CD4-positive, alpha-beta T cell treated with Interleukin-4 for 1 hour (primary cell): ENCODE results near the gene EPN1.
"Not testable (repeated sequence)": the region's sequence is repeated elsewhere in the genome, so short reads cannot be mapped to it uniquely, and the experiment has no call there.

Source experiments
- DNase-seq, 2 donors: peaks; one replicate each; pipeline ENCODE4 v3.0.0-alpha.2; 2020 to 2022

EPN1 gene

GRCh38 chr19:55730378-55730777, 55.4 kb downstream of the EPN1 start:
- not testable (repeated sequence) for DNase-seq

DNA sequence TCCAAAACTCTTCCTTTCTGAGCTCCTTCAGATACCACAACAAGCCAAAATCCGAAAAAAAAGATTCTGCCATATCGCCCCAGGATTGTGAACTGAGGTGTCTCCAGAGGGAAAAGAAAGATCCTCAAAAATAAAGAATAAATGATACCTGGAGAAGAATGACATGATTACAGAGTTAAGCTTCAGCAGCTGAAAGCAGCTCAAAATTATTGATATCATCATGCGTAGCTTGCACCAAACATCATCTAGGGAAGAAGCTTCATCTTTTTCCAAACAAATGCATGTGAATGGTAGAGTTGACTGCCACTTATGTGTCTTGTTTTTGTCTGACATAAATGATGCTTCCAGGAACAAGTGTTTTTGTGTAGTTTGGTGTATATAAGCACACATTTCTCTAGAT, 63.3 kb downstream of the EPN1 start, which contains the start of gene NLRP9:
Gene NLRP9 (minus strand): TSS at position 101 of the 400 bp plus-strand sequence. CDS start 28 bp downstream, at position 73.
- DNase-seq, result no peak

- DNase-seq, result no peak
These were observed 75.7 kb downstream of the EPN1 start for GRCh38 chr19:55750715-55751114.

GRCh38 chr19:55753401-55753800, 78.4 kb downstream of the EPN1 start:
- no peak for DNase-seq

DNA sequence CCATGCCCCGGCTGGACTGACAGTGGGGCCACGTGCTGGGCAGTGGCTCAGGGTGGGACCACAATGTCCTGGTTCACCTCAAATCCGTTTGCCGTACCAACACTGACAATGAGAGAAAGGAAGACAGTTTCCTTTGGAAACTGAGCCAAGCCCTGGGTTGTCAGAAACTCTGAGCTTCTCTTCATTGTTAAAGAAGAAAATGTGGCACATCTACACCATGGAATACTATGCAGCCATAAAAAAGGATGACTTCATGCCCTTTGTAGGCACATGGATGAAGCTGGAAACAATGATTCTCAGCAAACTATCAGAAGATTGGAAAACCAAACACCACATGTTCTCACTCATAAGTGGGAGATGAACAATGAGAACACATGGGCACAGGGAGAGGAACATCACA, 81.8 kb downstream of the EPN1 start:
- not testable (repeated sequence) for DNase-seq

DNA sequence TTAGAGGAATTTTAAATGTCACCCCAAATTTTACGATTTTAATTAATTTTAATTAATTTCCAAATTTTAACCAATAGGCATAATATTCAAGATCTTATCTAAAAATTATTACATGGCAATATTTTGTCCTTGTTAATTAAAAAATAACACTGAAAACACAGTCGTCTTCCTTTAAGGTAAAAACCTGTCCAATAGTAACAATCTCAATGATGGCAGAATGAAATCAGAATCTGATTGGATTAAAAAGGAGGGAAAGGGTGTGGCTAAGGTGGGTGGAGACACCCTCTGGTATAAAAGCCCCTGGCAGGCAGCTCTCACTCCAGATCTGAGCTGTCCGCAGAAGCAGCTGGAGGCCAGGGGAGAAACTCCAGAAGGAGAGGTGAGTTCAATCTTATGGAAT, 83.8 kb downstream of the EPN1 start, which contains the start of gene RFPL4A:
Gene RFPL4A (plus strand): TSS at position 301 of the 400 bp plus-strand sequence. CDS start 2,704 bp downstream, outside the sequence.
- not testable (repeated sequence) for DNase-seq
